Measurements from ENCODE around the gene CFAP141.

- TF ChIP-seq CTCF (IDR thresholded peaks at IDR 0.05; ENCODE audit: low read depth, low read length, missing input control) (no peak), JUND (IDR thresholded peaks at IDR 0.05) (no peak), MAX (IDR thresholded peaks at IDR 0.05) (no peak), SP1 (IDR thresholded peaks at IDR 0.05) (no peak), HNF4A (conservative IDR thresholded peaks at IDR 0.05) (no peak), REST (IDR thresholded peaks at IDR 0.05) (no peak), RAD21 (IDR thresholded peaks at IDR 0.05) (no peak), HNF4G (IDR thresholded peaks at IDR 0.05) (no peak), NR2F2 (IDR thresholded peaks at IDR 0.05) (no peak), GABPA (IDR thresholded peaks at IDR 0.05 in 1 of 2, conservative IDR thresholded peaks at IDR 0.05 in 1 of 2) (no peak)
Observed at GRCh38 chr1:154176337-154176736, 29.8 kb downstream of the CFAP141 start.
